Stimulated activated CD8-positive, alpha-beta memory T cell treated with anti-CD3 and anti-CD28 coated beads, Interleukin-2, amount 100 ng/mL, for 1 hour (primary cell): ENCODE measurements around the gene XXYLT1.

ENCODE experiments used
- DNase-seq, 2 donors: peaks; one replicate each; pipeline ENCODE4 v3.0.0-alpha.2; 2020; ENCODE audit warnings: low read depth in 2 of 2

Gene XXYLT1

DNA sequence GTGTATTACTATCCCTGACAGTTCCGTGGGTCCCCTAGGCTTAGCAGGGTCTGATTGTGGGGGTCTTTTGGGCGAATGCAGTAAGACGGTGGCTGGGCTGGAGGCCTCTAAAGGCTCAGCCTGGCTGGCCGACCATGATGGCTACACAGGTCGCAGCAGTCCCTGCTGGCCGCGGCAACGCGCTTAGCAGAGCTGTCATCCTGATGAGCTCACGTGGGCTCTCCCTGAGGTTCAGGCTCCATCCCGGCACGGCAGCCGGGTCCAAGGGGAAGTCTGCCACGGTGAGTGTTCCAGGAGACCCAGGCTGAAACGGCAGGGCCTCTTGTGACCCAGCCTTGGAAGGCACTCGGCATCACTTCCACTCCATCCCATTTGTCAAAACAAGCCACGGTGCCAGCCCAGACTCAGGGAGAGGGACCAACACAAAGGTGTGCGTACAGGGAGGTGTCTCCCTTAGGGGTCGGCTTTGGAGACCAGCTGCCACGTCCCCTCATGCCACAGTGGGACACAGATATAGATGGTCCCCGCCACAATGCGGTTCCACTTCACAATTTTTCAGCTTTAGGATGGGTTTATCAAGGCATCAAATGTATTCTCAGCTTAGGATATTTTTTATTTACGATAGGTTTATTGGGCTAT, 101.8 kb downstream of the XXYLT1 start:
- DNase-seq: no peak

DNA sequence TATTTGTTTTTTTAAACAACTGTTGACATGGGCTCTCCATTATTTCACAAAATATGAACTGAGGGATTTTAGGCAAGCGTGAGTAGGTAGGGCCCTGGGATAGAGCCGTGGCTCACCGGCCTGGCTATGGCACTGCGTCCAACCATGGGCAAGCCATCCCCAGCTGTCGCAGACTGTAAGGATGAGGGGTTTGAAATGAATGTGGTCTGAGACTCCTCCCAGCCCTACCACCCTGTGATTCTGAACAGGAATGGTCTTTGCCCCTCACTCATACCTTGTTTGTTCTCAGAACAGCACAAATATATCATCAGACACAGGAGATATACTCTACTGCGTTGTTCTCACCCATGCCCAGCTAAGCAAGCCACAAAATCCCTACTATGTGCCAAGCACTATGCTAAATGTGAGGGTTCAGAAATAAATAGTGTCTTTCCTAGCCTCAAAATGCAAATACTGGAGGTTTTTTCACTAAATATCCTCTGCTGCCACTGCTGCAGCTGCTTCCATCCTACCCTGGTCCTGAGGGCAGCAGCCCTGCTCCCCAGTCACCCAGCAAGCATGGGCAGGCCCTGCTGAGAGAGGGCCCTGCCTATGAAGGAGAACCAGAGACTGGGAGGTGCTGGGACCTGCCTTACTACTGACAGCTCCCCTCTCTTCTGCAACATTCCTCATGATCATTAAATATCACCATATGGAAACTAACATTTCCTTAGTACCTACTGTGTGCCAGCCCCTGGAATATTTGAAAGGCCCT, 102.8 kb downstream of the XXYLT1 start:
- no peak for DNase-seq

DNA sequence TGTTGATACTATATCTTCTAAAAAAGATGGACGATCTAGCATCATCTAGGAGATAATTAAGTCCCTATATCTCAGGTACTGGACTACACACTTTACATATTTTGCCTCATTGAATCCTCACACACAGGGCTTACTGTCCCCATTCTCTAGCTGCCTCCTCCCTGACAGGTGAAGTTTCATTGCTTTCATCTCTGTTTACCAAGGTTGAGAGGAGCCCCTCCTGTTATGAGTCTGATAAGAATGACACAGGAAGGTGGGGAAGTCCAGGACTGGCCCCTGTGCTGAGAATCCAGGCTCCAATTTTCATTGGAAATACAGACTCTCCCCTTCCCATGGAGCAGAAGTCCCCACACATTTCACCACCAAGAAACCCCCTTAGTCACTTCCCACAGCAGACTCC, 105.2 kb downstream of the XXYLT1 start:
- DNase-seq: no peak

DNA sequence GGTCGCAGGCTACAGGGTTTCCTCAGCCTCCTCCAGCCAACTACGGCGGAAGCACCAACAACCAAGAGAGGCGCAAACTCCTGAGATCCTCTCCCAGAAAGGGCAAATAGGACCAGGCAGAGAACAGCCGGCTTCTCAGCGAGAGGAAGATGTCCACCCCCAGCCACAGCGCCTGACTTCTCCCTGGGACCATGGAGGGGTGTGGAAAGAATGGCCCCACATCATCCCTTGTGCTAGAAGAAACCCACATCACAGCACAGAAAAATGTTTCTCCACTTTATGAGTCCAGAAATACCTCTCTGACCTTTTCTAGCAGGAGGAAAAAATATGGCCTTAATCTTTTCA, 105.7 kb downstream of the XXYLT1 start:
- DNase-seq: no peak

DNA sequence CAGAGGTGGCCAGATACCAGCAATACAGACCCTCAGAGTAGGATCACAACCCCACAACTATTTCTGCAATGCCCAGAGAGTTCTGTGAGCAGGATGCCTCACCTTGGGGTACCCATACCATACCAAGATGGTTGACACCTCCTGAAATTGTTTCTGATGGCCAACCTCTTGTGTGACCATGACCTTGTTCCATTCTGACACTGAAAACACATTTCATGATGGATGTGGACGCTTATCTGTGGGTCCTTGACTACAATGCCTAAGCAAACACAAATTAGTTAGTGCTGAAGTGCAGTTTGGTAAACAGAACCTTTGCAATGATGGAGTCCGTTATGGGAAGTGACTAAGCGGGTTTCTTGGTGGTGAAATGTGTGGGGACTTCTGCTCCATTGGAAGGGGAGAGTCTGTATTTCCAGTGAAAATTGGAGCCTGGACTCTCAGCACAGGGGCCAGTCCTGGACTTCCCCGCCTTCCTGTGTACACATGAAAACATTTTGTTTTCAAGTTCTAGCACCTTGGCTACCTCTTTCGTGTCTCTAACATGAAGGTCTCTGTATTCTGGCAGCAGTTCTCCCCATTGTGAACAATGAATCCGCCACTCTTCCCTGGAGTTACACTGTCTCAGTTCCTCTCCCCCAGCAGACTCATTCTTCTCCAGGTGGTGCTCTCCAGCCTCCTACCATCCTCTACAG, 106.2 kb downstream of the XXYLT1 start:
- no peak for DNase-seq

DNA sequence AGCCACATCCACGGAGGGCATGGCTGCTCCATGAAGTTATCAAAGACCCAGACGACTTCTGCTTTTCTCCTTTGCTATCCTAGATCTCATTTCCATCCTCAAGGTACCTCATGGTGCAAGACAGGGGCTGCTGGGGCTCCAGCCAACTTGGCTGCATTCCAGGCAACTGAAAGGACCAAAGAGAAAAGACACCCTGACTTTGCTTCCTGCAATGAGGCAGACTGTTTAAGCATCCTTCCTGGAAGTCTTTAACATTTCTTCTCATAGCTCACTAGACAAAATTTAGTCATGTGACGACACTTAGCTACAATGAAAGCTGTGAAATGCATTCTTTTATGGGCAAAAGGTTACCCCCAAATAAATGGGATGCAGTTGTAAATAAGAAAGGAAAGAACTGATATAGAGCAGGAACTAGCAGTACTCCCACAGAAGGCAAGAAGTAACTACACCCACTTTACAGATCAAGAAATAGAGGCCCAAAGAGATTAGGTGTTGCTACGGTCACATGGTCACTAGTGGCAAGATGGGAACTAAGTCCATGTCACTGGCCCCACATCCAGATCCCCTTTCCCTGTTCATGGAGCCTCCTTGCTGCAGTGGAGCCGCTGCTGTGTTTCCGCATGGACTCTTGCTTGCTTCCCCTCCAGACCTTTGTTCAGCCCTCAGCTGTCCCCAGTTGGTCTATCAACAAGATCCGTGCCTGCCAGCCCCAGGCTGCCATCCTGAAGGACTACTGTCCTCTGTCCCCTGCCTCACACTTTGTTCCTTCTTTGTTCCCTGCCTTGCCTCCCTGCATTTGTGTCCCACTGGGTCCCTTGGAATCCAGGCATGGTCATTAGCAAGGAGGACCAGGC, 107.0 kb downstream of the XXYLT1 start:
- DNase-seq: no peak

DNA sequence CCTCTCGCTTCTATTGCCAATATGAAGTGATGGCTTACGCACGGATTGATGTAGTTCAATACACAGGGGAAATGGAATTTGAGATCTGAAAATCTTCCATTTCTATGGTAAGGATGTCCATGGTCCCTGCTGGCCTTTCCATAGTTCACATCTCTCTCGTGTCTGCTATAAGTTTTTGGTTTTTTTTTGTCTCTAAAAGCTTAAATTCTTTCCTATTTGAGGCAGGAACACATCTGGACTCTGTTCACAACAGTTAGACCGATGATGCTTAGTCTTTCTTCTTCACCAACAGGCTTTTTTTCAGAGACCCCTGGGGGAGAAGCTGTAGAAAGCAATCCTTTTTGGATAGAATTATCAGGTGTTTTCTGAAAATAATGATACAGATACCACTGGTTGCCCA, 108.1 kb downstream of the XXYLT1 start:
- no peak for DNase-seq

DNA sequence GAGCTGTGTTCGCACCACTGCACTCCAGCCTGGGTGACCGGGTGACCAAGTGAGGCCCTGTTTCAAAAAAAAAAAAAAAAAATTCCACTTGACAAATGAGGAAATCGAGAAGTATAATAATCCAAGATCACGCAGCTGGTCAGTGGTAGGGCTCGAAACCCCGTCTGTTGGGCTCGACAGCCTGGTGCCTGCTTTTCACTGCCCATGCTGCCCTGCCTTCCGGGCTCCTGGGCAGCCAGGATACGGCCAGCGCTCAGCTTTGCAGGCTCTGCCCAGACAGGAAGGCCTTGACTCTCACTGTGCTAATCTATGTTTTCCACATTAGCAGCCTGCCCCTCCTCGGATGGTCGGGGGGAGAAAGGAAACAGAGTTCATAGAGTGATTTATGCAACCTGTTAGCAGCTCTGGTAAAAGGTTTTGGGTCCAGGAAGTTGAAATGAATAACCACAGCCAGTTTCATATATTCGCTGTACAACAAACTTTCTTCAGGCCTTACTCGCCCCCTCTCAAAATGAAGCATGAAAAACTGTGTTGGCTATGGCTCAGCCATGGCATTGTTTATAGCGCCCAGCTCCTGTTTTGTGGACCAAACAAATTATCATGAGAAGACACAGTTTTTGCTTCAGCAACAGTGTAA, 108.8 kb downstream of the XXYLT1 start:
- no peak for DNase-seq

DNA sequence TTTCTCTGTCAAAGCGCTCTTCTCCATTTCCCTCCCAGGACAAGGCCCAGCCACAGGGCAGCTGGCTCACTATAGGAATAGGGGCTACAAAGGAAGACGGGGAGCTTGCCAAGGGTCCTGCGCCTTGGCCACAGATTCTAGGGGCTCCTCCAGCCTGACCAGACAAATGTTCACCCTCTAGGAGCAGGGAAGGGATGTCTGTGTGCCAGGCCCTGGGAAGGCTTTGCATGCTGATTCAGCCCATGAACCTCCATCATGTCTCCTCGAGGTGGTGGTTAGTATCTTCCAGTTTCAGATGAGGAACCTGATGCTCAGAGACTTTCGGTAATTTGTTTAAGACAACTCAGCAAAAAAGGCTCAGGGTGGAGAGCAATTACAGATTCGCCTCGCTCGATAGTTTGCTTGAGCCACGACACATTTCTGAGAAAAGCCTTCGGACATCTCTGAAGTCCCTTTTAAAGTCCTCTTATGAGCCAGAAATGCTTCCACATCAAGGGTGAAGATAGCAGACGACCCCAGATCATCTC, 110.0 kb downstream of the XXYLT1 start:
- DNase-seq: no peak

DNA sequence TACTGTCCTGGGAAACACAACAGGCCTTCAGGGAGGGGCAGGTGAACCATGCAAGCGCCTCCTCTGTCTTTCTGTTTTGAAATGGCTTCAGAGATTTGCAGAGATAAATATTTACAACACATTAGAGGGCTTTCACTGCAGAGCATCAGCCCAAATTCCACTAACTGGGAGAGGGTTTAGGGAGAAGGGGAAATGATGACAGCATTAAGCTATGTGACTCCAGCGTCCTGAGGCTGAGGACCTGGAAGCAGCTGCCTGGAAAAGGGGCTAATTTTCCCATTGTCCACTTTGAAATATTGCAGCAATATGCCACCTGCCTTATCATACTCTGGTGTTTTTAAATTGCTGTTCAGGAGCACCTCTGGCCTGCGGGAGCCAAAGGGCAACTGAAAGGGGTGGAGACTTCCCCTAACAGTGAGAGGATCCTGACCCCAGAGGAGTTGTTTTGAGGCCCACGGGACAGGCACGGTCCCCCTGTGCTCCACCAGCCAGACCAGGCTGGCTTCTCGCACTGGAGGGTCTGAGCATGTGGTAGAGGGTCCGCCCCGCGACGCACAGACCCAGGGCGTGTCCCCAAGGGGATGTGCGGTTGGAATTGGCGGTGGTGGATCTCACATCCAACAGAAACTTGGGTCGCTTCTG, 110.6 kb downstream of the XXYLT1 start:
- no peak for DNase-seq

DNA sequence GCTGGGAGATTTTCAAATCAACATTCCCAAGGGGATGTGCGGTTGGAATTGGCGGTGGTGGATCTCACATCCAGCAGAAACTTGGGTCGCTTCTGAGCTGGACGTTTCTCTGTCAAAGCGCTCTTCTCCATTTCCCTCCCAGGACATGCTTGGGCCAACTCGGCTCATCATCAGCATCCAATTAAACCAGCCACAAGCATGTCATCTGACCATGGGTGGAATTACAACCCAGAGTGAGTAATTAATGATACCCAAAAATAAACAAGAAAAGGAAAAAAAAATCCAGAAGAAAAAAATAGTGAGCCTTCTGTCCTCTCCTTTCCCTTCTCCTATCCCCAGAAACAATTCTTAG, 111.2 kb downstream of the XXYLT1 start:
- DNase-seq: no peak

DNA sequence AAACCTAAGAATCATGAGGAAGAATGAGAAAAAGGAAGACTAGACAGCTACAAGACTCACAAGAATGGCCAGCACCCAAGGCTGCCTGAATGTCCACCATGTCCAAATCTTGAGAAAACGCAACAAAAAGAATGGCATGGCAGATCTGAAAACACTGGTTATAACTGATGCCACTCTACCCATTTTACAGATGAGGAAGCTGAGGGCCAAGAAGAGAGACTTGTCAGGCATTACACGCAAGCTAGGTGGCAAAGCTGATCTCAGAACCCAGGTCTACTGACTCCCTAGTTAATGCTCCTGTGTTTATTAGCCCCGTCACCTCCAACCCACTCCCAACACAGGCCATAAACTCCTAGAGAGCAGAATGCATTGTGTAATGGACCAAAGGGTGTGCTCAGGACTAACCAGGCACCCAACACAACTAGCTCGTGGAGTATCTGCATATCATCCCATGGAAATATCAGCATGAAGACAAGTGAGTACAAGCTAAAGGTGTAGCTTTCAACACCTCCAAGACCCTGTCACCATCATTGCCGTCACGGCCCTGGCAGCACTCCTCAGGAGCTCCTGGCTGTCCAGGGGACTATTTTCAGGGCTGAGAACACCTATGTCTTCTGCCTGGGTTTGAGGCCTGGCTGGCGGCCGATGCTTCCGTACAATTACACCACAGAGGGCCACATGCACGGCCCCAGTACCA, 111.7 kb downstream of the XXYLT1 start:
- DNase-seq: no peak

DNA sequence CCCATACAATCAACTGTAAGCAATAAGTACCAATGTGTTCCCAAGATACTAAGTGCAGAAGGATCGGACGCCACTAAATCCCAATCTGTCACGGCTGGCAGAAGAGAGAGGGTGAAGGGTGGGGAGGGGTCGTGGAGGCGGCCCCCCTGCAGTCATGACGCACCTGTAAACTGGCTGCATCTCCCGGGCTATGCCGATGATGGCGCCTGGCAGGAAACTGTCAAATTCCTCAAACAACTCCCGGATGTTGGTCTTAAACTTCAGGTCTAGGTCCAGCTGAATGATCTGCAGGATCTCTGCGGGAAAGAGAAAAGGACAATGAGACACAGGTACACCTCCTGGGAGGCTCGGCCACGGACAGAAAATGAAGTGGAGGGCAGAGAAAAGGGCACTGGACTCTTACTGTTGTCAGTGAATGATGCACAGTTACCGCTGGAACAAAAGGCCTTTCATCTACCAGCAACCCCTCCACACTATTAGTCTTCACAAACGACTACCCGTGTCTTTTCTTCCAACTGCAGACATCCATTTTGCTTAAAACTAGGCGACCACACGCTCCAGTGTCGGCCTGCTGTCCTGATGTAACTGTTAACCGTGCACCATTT, 114.6 kb downstream of the XXYLT1 start:
- DNase-seq: no peak

DNA sequence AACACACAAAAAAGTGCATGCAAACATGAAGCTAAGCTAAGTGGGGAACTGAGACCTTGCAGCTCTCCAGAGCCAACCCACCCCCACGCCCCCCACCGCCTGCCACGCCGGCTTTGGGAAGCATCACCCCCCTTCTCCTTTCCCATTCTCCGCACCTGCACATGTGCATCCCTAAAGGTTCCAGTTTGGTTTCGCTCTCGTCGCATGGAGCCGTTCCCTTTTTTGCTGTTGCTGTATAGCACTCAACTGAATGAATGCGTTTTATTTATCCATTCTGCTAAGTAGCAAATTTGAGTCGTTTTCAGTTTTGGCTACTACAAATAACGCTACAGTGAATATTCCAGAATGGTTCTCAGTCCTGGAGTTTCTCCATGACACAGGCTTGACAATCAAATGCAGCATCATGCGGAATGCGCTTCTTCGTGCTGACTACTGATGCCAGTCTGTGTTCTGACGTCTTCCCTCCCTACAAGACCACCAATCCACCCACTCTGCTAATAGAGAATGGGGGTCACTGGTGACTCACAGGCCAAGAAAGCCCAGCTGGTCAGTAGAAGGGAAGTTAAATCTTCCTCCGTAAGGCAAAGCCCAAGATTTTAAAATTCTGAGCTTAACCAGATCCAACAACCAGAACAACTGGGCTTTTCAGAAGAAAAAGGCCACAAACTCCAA, 115.3 kb downstream of the XXYLT1 start:
- DNase-seq: no peak

DNA sequence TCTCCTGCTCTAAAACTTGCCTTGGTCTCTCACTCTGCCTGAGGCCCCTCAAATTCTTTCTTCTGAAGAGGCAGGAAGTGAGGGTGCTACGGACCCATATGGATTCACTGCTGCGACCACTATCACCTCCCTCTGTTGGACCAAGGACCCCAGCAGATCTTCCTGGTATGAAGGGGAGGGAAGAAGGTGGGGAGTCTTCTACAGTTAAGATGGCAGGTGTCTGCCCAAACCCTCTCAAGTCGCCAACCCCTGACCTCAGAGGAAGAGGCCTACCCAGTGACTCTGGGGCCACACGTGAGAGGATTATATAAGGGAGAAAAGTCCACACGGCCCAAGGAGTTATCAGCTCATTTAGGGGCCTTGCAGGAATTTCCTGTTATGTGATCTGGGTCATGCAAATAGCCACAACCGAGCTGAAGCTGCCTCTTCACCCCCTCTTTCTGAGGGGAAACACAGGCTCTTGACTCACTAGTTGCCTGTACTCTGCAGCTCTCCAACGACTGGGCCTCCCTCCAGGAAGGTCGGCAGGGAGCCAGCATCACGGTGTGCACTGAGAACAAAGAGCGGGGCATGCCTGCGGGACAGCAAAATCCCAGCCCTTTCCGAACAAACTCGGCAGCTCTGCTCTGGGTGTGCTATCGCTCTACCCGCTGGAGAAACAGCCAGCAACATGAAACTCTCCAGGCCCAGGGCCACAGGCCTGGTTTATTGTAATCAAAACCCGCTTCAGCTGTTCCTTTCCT, 116.0 kb downstream of the XXYLT1 start:
- no peak for DNase-seq

DNA sequence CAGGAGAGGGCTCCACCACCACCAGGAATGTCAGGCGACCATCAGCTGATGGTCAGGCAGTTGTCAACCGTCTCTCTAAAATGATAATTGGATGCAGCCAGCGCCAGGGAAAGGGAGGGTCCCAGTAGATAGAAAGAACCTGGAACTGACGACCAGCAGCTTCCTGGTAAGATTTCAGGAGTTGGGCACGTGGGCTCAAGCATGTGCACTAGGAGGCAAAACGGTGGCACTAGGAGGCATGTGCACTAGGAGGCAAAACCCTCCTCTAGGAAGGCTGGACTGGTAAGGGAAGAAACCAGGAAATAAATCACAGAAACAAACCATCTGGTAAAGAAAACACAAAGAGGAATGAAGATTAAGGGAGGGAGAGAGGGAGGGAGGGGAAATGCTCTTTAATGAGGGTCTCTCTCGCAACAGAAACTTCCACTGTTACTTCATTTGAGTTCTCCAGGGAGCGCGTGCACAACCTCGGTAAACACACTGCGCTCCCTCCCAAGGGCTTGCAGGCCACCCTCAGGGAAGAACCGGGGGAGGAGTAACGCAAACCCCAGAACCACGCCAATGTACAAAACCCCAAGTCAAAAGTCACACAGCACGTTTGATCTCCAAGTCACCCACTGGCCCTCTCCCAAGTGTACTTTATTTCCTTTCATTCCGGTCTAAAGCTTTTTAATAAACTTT, 116.7 kb downstream of the XXYLT1 start:
- no peak for DNase-seq

DNA sequence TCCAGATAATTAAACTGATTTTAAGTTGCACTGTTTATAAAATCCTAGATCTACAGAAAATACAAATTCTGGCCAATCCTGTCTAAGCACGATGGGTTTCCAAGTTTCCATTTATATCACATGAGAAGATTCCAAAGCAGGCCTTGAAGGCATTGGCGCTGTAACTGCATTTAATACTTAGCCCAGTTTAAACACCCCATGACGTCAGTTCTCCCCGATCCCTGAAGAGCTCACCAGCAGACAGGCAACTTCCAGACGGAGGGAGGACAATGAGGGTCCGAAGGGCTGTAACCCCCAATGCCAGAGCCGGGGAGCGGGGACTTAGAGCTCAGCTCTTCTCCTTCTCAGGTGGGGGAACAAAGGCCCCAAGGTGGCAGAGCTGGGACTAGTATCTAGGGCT, 117.3 kb downstream of the XXYLT1 start:
- no peak for DNase-seq

DNA sequence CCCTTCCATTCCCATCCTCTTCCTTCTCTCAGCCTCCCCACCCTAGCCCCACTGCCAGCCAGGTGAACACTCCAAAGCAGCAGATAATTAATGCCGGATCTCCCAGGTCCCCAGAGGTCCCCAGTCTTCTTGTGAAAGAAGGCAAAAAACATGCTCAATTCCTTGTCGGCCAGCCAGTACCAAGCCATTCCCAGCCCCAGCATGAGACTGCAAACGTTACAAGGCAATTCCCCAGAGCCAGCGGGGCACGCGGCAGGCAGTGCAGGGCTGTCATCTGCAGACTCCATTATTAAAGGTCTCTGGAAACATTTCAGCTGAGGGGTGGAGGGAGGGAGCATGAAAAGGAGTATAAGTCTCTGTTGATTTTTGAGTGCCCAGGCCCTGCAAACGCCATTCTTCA, 117.8 kb downstream of the XXYLT1 start:
- DNase-seq: no peak
